ENCODE results near the gene LY86.
"Not testable (repeated sequence)": the region's sequence is repeated elsewhere in the genome, so short reads cannot be mapped to it uniquely, and the experiment has no call there.

The LY86 gene

DNA sequence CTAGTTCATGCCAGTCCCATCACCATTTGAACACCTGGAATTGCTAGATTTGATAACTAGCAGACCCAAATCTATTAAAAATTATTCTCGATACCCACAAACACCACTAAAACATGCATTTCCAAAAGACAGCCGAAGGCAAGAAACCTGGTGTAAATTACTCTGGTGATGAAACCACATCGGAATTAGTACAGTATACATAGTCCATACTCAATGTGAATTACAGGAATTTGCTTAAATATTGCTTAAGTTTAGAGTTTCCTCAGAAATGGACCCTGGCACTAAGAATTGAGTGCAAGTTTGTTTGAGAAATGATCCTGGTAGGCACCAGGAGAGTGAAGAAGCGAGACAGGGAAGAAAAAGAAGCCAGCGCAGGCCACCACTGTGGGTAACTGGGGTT lies 13.7 kb downstream of the LY86 start:
- Histone ChIP-seq H3K9ac (ENCODE audit: low read length) (no peak overlapping the region), H3K4me3 (ENCODE audit: low read depth in 1 of 2, low read length in 2 of 2) (no peak overlapping the region), H3K36me3 (ENCODE audit: insufficient read depth, low read length) (no peaks in the 10 kb centered on the region), H3K4me1 (ENCODE audit: insufficient read depth, low read length) (peaks cover 11% of the 10 kb centered on the region), H3K27ac (ENCODE audit: low read depth, low read length) (no peak overlapping the region), H3K9me3 (ENCODE audit: low read length) (peaks cover 8% of the 10 kb centered on the region), H3K27me3 (ENCODE audit: control insufficient read depth in 1 of 2, insufficient read depth in 2 of 2, low read length in 2 of 2) (no peaks in the 10 kb centered on the region)

DNA sequence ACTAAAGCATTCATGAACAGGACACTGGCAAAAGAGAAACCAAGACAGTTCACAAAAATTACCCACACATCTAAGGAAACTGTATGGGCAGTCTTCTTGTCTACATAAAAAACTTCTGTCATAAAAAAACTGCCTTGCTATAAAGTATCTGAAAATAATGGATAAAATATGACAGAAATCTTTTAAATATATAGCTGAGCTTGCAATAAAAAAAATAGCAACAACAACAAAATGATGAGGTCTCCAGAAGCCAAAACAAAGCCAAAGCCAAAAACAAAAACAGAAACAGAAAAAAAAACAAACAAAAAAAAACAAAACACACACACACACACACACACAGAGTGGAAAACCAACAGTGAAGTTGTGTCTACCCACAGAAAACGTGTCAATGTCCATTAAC lies 14.8 kb downstream of the LY86 start:
- H3K4me3 ChIP-seq (ENCODE audit: low read depth in 1 of 2, low read length in 2 of 2) = no peak overlapping the region
- H3K27ac ChIP-seq (ENCODE audit: low read depth, low read length) = no peak overlapping the region
- H3K36me3 ChIP-seq (ENCODE audit: insufficient read depth, low read length) = no peaks in the 10 kb centered on the region
- no peak overlapping the region for H3K9ac ChIP-seq (ENCODE audit: low read length)
- no peaks in the 10 kb centered on the region for H3K27me3 ChIP-seq (ENCODE audit: control insufficient read depth in 1 of 2, insufficient read depth in 2 of 2, low read length in 2 of 2)
- peaks cover 11% of the 10 kb centered on the region for H3K4me1 ChIP-seq (ENCODE audit: insufficient read depth, low read length)
- peaks cover 8% of the 10 kb centered on the region for H3K9me3 ChIP-seq (ENCODE audit: low read length)

GRCh38 chr6:6604015-6604414 lies 15.5 kb downstream of the LY86 start:
- Histone ChIP-seq H3K4me1 (ENCODE audit: insufficient read depth, low read length) (peaks cover 9% of the 10 kb centered on the region), H3K36me3 (ENCODE audit: insufficient read depth, low read length) (no peaks in the 10 kb centered on the region), H3K27me3 (ENCODE audit: control insufficient read depth in 1 of 2, insufficient read depth in 2 of 2, low read length in 2 of 2) (no peaks in the 10 kb centered on the region), H3K9ac (ENCODE audit: low read length) (no peak overlapping the region), H3K27ac (ENCODE audit: low read depth, low read length) (no peak overlapping the region), H3K4me3 (ENCODE audit: low read depth in 1 of 2, low read length in 2 of 2) (no peak overlapping the region), H3K9me3 (ENCODE audit: low read length) (peaks cover 8% of the 10 kb centered on the region)

- Histone ChIP-seq H3K4me3 (ENCODE audit: low read depth in 1 of 2, low read length in 2 of 2) (no peak overlapping the region), H3K36me3 (ENCODE audit: insufficient read depth, low read length) (no peaks in the 10 kb centered on the region), H3K9me3 (ENCODE audit: low read length) (peaks cover 8% of the 10 kb centered on the region), H3K4me1 (ENCODE audit: insufficient read depth, low read length) (peaks cover 4% of the 10 kb centered on the region), H3K27ac (ENCODE audit: low read depth, low read length) (no peak overlapping the region), H3K9ac (ENCODE audit: low read length) (no peak overlapping the region), H3K27me3 (ENCODE audit: control insufficient read depth in 1 of 2, insufficient read depth in 2 of 2, low read length in 2 of 2) (no peaks in the 10 kb centered on the region)
Measured at GRCh38 chr6:6604566-6604965, 16.0 kb downstream of the LY86 start.

GRCh38 chr6:6605873-6606272 lies 17.4 kb downstream of the LY86 start:
- Histone ChIP-seq H3K27me3 (ENCODE audit: control insufficient read depth in 1 of 2, insufficient read depth in 2 of 2, low read length in 2 of 2) (no peaks in the 10 kb centered on the region), H3K36me3 (ENCODE audit: insufficient read depth, low read length) (no peaks in the 10 kb centered on the region), H3K4me3 (ENCODE audit: low read depth in 1 of 2, low read length in 2 of 2) (no peak overlapping the region), H3K4me1 (ENCODE audit: insufficient read depth, low read length) (no peaks in the 10 kb centered on the region), H3K27ac (ENCODE audit: low read depth, low read length) (no peak overlapping the region), H3K9ac (ENCODE audit: low read length) (no peak overlapping the region), H3K9me3 (ENCODE audit: low read length) (peaks cover 8% of the 10 kb centered on the region)

DNA sequence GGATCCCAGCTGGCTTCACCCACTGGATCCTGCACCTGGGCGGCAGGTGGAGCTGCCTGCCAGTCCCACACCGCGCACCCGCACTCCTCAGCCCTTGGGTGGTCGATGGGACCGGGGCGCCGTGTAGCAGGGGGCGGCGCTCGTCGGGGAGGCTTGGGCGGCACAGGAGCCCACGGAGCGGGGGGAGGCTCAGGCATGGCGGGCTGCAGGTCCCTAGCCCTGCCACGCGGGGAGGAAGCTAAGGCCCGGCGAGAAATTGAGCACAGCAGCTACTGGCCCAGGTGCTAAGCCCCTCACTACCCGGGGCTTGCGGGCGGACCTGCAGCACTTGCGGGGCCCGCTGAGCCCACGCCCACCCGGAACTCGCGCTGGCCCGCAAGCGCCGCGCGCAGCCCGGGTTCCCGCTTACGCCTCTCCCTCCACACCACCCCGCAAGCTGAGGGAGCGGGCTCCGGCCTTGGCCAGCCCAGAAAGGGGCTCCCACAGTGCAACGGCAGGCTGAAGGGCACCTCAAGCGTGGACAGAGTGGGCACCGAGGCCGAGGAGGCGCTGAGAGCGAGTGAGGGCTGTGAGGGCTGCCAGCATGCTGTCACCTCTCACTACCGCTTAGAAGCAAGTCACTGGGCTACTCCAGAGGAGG lies 18.0 kb downstream of the LY86 start:
- not testable (repeated sequence) for H3K4me1 ChIP-seq (ENCODE audit: insufficient read depth, low read length); H3K9me3 ChIP-seq (ENCODE audit: low read length); H3K36me3 ChIP-seq (ENCODE audit: insufficient read depth, low read length); H3K27ac ChIP-seq (ENCODE audit: low read depth, low read length); H3K27me3 ChIP-seq (ENCODE audit: control insufficient read depth in 1 of 2, insufficient read depth in 2 of 2, low read length in 2 of 2); H3K4me3 ChIP-seq (ENCODE audit: low read depth in 1 of 2, low read length in 2 of 2); H3K9ac ChIP-seq (ENCODE audit: low read length)

GRCh38 chr6:6609450-6609849 lies 20.9 kb downstream of the LY86 start:
- Histone ChIP-seq H3K27me3 (ENCODE audit: control insufficient read depth in 1 of 2, insufficient read depth in 2 of 2, low read length in 2 of 2) (no peaks in the 10 kb centered on the region), H3K4me3 (ENCODE audit: low read depth in 1 of 2, low read length in 2 of 2) (no peak overlapping the region), H3K4me1 (ENCODE audit: insufficient read depth, low read length) (no peaks in the 10 kb centered on the region), H3K36me3 (ENCODE audit: insufficient read depth, low read length) (no peaks in the 10 kb centered on the region), H3K9ac (ENCODE audit: low read length) (no peak overlapping the region), H3K27ac (ENCODE audit: low read depth, low read length) (no peak overlapping the region), H3K9me3 (ENCODE audit: low read length) (peaks cover 2% of the 10 kb centered on the region)

DNA sequence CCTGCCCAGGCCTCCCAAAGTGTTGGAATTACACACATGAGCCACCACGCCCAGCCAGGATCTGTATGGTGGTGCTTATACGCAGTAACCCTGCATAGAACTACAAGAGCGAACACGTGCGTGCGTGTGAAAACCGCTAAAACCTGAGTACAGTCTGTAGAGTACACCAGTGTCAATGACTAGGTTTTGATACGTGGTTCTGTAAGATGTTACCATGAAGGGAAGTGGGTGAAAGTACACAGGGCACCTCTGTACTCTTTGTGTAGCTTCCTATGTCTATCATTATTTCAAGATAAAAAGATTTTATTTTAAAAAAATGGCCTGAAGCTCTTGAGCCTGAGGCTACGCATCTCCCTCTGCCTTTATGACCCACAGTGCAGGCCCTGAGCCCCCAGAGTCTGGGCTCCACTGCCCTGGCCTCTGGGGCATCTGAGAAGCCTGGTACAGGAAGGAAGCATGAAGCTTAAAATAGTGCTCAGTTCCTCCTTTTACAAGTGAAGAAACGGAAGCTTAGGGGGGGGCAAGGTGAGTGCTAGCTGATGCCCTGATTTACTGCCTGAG lies 21.6 kb downstream of the LY86 start:
- Histone ChIP-seq H3K4me1 (ENCODE audit: insufficient read depth, low read length) (no peaks in the 10 kb centered on the region), H3K9ac (ENCODE audit: low read length) (no peak overlapping the region), H3K4me3 (ENCODE audit: low read depth in 1 of 2, low read length in 2 of 2) (no peak overlapping the region), H3K27me3 (ENCODE audit: control insufficient read depth in 1 of 2, insufficient read depth in 2 of 2, low read length in 2 of 2) (no peaks in the 10 kb centered on the region), H3K36me3 (ENCODE audit: insufficient read depth, low read length) (no peaks in the 10 kb centered on the region), H3K9me3 (ENCODE audit: low read length) (no peaks in the 10 kb centered on the region), H3K27ac (ENCODE audit: low read depth, low read length) (no peak overlapping the region)

DNA sequence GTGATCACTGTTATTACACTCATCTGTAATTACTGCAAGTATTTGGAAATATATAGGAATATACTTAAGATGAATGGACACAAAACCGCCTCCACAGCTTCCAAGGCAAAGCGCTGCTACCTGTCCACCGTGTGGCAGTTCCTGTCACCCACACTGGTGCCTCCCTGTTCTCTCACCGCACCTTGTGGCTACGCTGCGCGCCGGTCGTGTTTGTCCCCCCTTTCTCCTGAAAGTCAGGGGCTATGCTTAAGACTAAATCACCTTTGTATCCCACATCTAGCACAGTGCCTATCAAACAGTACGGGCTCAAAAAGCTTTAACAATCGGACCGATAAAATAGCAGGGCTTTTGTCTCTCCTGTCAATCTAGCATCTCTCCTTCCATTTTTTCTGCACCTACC lies 23.0 kb downstream of the LY86 start:
- no peak overlapping the region for H3K27ac ChIP-seq (ENCODE audit: low read depth, low read length)
- no peaks in the 10 kb centered on the region for H3K27me3 ChIP-seq (ENCODE audit: control insufficient read depth in 1 of 2, insufficient read depth in 2 of 2, low read length in 2 of 2)
- H3K36me3 ChIP-seq (ENCODE audit: insufficient read depth, low read length) = no peaks in the 10 kb centered on the region
- no peak overlapping the region for H3K4me3 ChIP-seq (ENCODE audit: low read depth in 1 of 2, low read length in 2 of 2)
- H3K9me3 ChIP-seq (ENCODE audit: low read length) = no peaks in the 10 kb centered on the region
- H3K9ac ChIP-seq (ENCODE audit: low read length) = no peak overlapping the region
- no peaks in the 10 kb centered on the region for H3K4me1 ChIP-seq (ENCODE audit: insufficient read depth, low read length)

- no peak overlapping the region for H3K9ac ChIP-seq (ENCODE audit: low read length)
- H3K4me1 ChIP-seq (ENCODE audit: insufficient read depth, low read length) = no peaks in the 10 kb centered on the region
- H3K36me3 ChIP-seq (ENCODE audit: insufficient read depth, low read length) = no peaks in the 10 kb centered on the region
- no peaks in the 10 kb centered on the region for H3K9me3 ChIP-seq (ENCODE audit: low read length)
- no peak overlapping the region for H3K27ac ChIP-seq (ENCODE audit: low read depth, low read length)
- no peaks in the 10 kb centered on the region for H3K27me3 ChIP-seq (ENCODE audit: control insufficient read depth in 1 of 2, insufficient read depth in 2 of 2, low read length in 2 of 2)
- H3K4me3 ChIP-seq (ENCODE audit: low read depth in 1 of 2, low read length in 2 of 2) = no peak overlapping the region
Measured at GRCh38 chr6:6612308-6612707, 23.8 kb downstream of the LY86 start.

DNA sequence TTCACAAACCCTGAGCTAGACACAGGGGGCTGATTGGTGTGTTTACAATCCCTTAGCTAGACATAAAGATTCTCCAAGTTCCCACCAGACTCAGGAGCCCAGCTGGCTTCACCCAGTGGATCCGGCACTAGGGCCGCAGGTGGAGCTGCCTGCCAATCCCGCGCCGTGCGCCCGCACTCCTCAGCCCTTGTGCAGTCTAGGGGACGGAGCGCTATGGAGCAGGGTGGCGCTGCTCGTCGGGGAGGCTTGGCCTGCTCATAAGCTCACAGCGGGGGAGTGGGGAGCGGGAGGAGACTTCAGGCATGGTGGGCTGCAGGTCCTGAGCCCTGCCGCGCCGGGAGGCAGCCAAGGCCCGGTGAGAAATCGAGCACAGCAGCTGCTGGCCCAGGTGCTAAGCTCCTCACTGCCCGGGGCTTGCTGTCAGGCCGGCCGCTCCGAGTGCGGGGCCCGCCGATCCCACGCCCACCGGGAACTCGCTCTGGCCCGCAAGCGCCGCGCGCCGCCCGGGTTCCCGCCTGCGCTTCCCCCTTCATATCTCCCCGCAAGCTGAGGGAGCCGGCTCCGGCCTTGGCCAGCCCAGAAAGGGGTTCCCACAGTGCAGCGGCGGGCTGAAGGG lies 24.7 kb downstream of the LY86 start:
- not testable (repeated sequence) for H3K4me1 ChIP-seq (ENCODE audit: insufficient read depth, low read length); H3K9ac ChIP-seq (ENCODE audit: low read length); H3K27ac ChIP-seq (ENCODE audit: low read depth, low read length); H3K27me3 ChIP-seq (ENCODE audit: control insufficient read depth in 1 of 2, insufficient read depth in 2 of 2, low read length in 2 of 2); H3K9me3 ChIP-seq (ENCODE audit: low read length); H3K4me3 ChIP-seq (ENCODE audit: low read depth in 1 of 2, low read length in 2 of 2); H3K36me3 ChIP-seq (ENCODE audit: insufficient read depth, low read length)
